Measurements from ENCODE around the gene CRPPA.
A peak's percentile ranks its signal among the peaks of the same experiment; 100 is the strongest.

The CRPPA gene

DNA sequence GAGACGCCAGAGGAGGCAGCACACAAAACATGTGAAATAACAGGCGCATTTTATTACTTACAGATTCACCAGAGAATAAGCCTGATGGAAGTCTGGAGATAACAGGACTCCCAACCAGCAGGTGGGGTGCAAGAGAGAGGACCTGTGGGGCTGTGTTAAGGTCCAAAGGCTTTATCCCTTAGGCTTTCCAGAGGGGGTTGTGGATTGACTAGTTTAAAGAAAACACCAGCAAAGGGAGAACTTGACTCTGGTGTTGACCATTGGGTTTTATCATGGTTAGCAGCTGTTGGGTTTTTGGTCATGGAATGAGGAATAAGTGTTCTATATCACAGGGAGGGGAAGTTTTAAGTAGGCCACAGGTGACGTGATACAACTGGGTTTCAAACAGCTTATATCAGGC is 1.6 kb upstream of the CRPPA start:
- no peak for DNase-seq

DNA sequence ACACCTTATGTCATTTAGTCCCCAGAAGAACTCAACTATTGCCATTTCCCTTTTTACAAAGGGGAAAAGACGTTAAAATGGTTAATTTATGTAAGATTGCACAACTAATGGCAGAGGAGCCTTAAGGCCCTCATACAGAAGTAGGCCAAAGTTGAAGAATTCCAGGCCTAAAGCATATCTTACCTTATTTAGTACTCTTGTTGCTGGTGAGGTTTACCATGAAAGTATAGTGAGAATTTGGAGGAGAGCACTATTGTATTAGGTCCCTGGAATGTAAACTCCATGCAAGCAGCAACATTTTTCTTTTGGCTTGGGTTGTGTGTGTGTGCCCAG is 731 bp upstream of the CRPPA start:
- DNase-seq, result no peak

DNA sequence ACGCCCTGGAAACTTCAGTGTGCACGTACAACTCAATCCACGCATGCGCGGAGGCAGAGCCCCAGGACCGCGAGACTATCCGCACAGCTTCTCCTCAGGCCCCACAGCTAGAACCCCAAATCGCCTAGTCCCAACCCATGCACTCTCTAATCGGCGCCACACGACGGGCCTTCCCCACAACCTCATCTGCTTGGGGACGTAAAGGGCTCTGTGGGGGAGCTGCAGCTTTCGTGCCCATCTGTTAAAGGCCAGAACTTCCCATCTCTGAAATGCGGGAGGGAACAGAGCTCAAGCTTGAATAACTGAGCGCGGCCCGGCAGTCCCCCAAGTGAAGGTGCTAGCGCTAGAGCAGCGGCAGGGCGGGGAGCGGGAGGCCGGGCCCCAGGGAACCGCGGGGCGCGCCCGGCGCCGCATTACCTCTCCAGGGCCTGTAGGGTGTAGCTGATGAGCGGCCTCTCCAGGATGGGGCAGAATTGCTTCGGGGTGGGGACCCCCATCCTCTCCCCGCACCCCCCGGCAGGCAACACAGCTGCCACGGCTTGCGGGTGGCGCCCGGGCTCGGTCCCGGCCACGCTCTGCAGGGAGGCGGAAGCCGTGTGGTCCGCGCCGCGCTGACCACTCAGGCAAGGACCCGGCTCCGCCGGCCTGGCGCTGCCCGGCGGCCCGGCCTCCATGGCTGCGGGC is 547 bp downstream of the CRPPA start:
- peak; percentile 21 for DNase-seq

DNA sequence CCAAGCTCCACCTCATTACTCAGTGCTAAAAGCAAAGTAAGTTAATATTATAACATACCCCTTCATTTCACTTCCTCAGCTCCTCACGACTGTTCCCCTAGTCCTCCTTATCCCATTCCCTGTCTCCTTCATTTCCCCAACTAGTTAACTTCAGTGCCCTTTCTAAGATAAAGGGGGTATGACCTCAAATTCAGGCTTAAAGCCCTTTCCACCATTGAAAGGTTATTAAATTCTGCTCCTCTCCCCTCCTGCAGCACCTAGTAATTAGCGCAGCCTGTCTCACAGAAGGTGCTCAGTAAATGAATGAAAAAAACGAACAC is 1.0 kb downstream of the CRPPA start:
- DNase-seq, result no peak

DNA sequence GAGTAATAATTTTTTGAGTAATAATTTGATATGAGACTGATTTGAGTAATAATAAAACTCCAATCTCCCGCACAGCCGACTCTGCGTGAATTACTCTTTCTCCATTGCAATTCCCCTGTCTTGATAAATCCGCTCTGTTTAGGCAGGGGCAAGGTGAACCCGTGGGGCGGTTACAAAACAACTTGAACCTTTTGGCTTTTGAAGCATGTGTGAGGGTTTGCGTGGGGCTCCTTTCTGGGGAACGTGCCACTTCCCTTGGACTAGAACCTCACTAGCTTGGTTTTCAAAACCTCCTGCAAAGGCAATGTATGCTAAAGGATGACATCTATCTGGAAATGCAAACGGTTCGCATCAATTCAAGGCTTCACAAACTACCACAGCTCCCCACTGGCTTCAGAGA is 1.5 kb downstream of the CRPPA start:
- no peak for DNase-seq

DNA sequence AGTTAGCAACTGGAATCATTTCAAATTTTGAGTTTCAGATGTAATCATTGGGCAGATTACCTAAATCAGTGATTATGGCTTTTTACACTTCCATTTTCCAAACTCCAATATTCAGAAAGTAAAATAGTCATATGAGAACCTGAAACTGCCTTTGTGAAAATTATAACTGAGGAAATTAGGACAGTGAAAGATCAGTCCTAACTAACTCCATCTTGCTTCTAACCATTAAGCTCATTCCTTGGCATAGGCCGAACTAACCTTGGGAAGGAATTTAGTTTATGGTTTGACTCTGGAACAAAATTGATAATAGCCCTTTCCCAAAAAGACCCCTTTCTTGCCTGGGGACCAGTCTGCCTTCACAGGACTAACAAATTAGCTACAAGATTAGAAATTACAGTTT is 2.2 kb downstream of the CRPPA start:
- no peak for DNase-seq

DNA sequence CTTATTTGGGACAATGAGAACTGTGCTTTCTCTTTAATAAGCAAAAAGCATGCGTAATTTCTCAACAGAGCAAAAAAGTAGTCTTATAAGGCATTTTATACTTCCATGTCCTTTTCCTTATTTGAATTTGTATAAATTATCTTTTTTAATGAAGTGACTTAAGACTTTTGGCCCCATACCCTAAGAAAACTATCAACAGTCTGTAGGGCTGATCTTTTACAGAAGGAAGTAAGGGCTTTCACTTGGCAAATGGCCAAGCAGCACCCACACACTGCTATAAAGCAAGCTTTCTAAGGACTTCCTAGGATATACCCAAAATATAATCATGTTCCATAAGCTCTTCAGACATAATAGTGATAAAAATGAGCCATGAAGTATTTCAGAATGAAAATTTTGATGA is 3.4 kb downstream of the CRPPA start:
- DNase-seq, result no peak

DNA sequence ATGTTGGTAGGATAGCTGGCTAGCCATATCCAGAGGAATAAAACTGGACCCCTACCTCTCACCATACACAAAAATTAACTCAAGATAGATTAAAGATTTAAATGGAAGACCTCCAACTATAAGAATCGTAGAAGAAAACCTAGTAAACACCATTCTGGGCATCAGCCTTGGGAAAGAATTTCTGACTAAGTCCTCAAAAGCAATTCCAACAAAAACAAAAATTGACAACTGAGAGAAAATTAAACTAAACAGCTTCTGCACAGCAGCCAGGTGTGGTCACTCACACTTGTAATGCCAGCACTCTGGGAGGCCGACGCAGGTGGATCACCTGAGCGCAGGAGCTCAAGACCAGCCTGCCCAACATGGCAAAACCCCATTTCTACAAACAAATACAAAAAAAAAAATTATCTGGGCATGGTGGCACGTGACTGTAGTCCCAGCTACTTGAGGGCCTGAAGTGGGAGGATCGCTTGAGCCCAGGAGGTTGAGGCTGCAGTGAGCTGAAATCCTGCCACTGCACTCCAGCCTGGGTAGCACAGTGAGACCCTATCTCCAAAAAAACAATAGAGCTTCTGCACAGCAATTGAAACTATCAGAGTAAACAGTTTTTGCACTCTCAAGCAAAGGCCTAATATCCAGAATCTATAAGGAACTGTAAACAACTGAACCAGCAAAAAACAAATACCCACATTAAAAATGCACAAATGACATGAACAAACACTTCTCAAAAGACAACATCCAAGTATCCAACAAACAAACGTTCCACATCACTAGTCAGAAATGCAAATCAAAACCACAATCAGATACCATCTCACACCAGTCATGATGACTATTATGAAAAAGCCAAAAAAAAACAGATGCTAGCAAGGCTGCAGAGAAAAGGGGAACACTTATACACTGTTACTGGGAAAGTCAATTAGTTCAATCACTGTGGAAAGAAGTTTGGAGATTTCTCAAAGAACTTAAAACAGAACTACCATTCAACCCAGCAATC is 4.8 kb downstream of the CRPPA start:
- no peak for DNase-seq

DNA sequence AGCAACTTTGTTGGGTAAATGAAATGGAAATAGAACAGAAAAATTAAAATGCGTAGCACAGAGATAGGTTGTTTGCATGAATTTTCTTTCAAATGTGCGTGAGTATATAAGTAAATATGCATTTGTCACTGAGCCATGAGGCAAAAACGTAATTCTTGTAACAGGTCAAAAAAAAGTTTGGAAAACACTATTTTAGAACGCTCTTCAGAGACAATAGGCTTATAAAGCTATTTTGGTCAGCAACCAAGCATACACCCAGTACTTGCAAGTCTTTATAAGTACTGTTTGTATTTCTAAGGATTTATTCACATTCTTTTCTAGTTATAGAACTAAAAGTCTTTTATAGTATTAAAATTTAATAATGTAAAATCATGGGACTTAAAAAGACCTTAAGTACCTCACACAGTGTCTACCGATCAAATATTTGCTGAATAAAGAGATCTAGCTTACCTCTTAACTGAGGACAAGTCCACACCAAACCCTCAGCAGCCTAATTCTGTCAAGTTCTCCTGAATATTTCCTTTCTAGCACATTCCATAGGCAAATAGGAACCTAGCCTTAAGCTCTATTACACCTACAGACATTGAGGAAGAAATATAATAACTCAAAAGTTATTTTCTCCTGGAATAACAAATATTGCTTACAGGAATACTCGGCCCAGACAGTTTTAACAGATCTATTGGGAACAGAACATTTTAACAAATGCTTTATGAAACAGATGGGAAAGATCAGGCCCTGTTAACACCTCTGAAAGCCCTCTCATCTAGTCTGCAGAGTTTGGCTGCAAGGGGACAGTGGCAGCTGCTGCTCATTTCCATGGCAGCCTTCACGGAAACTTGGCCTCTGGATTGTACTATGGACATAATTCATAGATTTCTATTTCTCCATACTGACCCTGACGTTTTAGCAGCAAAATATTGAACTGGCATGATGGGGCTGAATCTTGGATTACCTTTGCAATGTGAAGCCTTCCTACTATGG is 8.8 kb downstream of the CRPPA start:
- no peak for DNase-seq

DNA sequence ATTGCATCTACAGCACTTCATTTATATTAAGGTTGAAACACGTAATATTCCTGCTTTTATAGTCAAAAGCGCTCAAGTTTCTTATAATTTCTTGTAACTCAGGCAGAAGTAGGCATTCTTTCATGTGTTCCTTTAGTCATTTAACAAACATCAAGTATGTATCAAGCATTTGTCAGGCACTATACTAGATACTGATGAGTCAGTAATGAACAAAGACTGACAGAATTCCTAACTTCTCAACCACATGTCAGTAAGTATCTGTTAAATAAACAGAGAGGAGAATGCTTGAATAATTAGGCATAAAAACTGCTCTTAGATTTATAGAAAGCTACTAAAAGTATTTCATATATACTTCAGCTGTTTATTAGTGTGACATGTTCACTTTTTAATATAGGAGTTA is 9.9 kb downstream of the CRPPA start:
- DNase-seq, result no peak

DNA sequence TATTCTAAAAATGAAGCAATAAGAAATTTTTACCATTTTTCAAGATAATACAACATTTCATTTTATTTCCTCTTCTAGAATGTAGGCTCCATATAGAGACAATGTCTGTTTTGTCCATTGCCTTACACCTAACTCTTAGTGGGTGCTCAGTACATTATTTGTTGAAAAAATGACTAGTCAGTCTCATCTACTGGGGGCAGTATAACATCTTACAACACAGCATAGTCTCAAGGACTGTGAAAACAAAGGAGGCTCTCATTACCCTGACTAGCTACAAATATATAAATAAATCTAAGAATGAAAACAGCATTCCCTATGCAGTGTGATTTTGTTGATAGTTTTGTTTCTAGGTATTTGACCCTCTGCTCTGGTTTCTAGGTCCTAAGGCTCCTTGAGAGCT is 11.6 kb downstream of the CRPPA start:
- no peak for DNase-seq

DNA sequence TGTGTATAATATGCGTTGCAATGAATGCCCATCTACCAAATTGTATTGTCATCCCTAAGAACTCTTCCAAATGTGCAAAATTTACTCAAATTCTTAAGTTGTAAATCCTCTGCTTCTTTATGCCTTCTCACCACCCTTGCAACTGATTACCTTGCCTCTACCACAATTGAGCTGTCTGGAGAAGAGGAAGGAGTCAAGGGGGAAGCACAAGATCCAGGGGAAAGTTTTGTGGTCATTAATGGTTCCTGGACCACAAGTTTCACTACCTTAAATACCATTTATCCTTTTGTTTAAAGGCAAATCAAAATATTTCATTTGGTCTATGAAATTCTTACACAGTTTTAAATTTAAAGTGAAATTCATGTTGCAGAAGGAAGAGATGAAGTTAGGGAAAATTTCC is 16.7 kb downstream of the CRPPA start:
- peak; percentile 1 for DNase-seq

DNA sequence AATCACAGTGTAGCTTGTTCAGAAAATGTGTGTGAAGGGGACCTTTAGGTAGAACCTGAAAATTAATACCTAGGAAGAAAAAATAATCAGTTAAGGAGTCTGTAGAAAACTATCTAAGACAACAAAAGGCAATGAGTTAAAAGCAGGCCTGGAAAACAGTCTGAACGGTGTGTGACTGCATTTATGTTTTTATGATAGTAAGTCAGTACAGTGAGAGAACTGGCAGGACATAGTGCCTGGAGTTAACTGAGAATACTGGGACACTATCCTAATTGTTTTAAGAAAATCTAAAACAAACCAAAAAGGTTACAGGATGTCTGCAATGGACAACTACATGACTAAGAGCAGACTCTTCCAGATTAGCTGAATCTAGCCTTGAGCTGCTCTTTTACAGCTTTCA is 17.9 kb downstream of the CRPPA start:
- DNase-seq, result no peak

DNA sequence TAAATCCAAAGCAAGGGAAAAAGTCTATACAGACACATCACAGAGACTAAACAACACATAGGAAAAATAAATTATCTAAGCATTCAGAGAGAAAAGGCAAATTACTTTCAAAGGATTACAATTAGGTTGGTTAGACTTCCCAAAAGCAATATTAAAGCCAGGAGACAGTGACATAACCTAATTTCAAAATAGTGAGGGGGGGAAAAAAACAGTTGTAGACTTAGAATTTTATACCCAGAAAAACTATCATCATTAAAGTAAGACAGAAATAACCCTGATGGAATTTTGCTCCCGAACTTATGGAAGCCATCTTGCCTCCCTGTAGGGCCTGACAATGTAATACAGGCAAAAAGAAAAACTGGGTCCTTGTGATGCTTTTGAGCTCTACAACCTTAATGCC is 18.4 kb downstream of the CRPPA start:
- no peak for DNase-seq

DNA sequence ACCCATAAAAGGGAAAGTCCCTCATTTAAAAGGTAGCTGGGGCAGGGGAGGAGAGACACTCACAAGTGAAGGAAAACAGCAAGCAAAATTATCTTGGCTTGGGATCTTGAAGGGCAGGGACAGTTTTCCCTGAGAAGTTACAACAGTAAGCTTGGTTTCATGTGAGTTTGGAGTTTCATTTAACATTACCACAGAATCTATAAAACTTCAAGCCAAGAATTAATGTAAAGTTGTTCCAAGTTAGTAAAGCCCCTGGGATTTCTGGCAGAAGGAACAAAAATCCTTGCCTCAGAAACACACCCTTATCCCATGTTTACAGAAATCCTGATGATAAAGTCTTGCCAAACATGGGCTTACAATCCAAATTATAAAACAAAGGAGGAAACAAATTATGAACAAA is 19.2 kb downstream of the CRPPA start:
- no peak for DNase-seq

DNA sequence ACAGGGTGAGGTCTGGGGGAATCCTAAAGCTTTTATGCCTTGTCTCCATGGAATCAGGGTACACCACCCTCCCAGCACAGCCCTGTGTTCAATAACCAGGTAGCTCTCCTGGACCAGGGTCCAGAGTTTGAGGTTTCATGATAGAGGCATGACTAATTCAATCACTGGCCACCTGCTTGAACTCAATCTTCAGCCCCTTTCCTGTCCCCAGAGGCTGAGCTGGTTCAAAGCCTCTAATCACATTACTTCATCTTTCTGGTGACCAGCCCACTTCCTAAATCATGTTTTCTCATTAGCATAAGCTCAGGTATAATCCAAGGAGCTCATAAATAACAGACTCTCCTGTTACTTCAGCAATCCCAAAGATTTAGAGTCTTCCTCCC is 20.5 kb downstream of the CRPPA start:
- no peak for DNase-seq

DNA sequence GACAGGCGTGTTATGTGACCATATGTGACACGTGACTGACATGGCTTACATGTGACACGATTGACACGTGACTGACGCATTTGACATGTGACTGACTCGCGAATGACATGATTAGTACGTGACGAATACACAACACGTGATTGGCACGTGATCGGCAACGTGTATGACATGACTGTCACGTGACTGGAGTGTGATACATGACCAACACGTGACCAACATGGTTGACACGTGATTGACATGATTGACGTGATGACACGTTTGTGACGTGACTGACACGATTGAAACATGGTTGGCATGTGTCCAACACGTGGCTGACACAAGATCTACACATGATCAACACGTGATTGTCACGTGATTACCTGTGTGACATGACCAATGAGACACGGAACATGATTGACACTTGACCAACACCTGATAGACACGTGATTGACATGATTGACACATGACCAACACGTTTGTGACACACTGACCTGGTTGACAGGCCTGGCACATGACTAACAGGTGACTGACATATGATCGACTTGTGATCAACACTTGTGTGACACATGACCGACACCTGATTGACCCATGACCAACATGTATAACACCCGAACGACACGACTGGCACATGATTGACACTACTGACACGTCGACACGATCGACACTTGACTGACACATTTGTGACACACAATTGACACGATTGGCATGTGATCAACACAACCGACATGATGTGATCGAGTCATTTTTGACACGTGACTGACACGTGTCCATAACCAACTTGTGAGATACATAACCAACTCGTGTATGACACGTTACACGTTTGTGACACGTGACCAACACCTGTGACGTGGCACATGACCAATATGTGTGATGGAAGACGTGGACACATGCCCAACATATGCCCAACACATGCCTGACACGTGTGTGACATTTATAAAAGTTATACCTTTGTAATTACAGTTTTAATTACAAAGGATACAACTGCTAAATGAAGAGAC is 21.1 kb downstream of the CRPPA start:
- DNase-seq, result no peak

DNA sequence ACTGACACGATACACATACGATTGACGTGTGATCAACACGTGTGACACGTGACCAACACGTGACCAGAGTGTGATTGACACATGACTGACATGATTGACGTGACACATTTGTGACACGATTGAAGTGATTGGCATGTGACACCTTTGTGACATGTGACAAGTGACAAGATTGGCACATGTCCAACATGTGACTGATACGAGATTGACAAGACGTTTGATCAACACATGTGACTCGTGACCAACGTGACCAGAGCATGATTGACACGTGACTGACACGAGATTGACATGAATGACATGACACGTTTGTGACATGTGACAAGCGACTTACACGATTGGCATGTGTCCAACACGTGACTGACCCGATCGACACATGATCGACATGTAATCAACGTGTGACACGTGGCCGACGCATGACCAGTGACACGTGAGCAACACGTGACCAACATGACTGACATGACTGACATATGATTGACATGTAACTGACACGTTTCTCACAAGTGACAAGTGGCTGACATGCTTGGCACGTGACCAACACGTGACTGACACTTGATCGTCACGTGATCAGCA is 22.0 kb downstream of the CRPPA start:
- DNase-seq, result no peak

DNA sequence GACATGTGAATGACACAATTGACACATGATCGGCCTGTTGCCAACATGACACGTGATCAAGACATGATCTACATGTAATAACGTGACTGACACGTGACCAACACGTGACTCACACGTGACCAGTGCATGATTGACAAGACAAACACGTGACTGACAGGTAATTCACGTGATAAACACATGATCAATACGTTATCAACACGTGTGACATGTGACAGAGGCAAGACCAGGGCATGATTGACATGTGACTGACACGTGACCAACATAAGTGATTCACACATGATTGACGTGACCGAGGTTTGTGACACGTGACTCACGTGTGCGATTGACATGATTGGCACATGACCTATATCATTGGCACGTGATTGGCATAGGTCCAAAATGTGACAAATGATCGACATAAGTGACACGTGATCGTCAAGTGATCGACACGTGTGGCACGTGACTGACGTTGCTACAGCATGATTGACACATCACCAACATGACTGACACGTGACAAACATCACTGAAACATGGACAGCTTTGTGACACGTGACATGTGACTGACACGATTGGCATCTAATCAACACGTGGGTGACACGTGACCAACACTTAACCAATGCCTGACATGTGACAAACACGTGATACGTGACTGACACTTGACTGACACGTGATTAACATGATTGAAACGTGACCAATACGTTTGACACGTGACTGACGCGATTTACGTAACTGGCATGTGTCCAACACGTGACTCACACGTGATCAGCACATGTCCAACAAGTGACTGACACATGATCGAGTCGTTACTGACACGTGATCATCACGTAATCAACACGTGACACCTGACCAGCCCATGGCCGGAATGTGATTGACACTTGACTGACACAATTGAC is 23.0 kb downstream of the CRPPA start:
- DNase-seq, result no peak

DNA sequence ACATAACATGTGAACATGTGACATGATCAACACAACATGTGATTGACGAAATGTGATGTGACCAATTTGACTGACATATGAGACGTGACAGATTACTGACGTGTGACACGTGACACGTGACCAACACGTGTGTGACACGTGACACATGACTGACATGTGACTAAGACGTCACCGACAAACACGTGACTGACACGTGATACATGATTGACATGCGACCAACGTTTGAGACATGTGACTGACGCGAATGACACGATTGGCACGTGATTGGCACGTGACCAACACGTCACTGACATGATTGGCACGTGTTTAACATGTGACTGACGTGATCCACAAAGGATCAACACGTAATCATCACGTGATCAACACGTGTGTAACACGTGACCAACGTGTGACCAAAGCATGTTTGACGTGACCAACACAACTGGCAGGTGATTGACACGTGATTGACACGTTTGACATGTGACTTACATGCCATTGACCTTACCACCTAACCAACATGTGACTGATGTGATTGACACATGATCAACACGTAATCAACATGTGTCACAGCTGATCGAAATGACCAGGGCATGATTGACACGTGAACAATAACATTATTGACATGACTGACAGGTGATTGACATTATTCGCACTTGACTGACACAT is 23.7 kb downstream of the CRPPA start:
- DNase-seq, result no peak
